ENCODE data around the gene SLC4A4.

The SLC4A4 gene

GRCh38 chr4:71474731-71475130 lies 135.9 kb downstream of the SLC4A4 start:
- DNase-seq: no peak

- no peak for DNase-seq
Measured at GRCh38 chr4:71476240-71476639, 137.4 kb downstream of the SLC4A4 start.

GRCh38 chr4:71486550-71487343 lies 147.9 kb downstream of the SLC4A4 start:
- no peak for DNase-seq

GRCh38 chr4:71487344-71487920 lies 148.6 kb downstream of the SLC4A4 start:
- no peak for DNase-seq

GRCh38 chr4:71494539-71494938 lies 155.7 kb downstream of the SLC4A4 start:
- no peak for DNase-seq

- DNase-seq: no peak
Measured at GRCh38 chr4:71495454-71495853, 156.6 kb downstream of the SLC4A4 start.

GRCh38 chr4:71497078-71497477 lies 158.3 kb downstream of the SLC4A4 start:
- DNase-seq: no peak

- no peak for DNase-seq
Measured at GRCh38 chr4:71498002-71498401, 159.2 kb downstream of the SLC4A4 start.

- DNase-seq: no peak
Measured at GRCh38 chr4:71498625-71499024, 159.8 kb downstream of the SLC4A4 start.

- DNase-seq: no peak
Measured at GRCh38 chr4:71501992-71502391, 163.2 kb downstream of the SLC4A4 start.

GRCh38 chr4:71518283-71518989 lies 179.6 kb downstream of the SLC4A4 start:
- DNase-seq: no peak

- DNase-seq: no peak
Measured at GRCh38 chr4:71520308-71520707, 181.5 kb downstream of the SLC4A4 start.

GRCh38 chr4:71520850-71521249 lies 182.0 kb downstream of the SLC4A4 start:
- DNase-seq: no peak

- no peak for DNase-seq
Measured at GRCh38 chr4:71524756-71525155, 185.9 kb downstream of the SLC4A4 start.

GRCh38 chr4:71526637-71527406 lies 188.0 kb downstream of the SLC4A4 start:
- DNase-seq: no peak

- no peak for DNase-seq
Measured at GRCh38 chr4:71532407-71532806, 193.6 kb downstream of the SLC4A4 start.

GRCh38 chr4:71533121-71533520 lies 194.3 kb downstream of the SLC4A4 start:
- DNase-seq: no peak

- no peak for DNase-seq
Measured at GRCh38 chr4:71537551-71538065, 198.8 kb downstream of the SLC4A4 start.

GRCh38 chr4:71538528-71538927 lies 199.7 kb downstream of the SLC4A4 start:
- no peak for DNase-seq

GRCh38 chr4:71540749-71541269 lies 202.0 kb downstream of the SLC4A4 start:
- DNase-seq: no peak

- DNase-seq: no peak
Measured at GRCh38 chr4:71541541-71541940, 202.7 kb downstream of the SLC4A4 start.

GRCh38 chr4:71545168-71545567 lies 206.3 kb downstream of the SLC4A4 start:
- DNase-seq: no peak

Data from stimulated activated naive CD4-positive, alpha-beta T cell treated with Interleukin-2 at 50 U/mL for 16 hours (primary cell).